ENCODE data around the gene KHNYN.
"Not testable (repeated sequence)": the region's sequence is repeated elsewhere in the genome, so short reads cannot be mapped to it uniquely, and the experiment has no call there.

KHNYN gene

DNA sequence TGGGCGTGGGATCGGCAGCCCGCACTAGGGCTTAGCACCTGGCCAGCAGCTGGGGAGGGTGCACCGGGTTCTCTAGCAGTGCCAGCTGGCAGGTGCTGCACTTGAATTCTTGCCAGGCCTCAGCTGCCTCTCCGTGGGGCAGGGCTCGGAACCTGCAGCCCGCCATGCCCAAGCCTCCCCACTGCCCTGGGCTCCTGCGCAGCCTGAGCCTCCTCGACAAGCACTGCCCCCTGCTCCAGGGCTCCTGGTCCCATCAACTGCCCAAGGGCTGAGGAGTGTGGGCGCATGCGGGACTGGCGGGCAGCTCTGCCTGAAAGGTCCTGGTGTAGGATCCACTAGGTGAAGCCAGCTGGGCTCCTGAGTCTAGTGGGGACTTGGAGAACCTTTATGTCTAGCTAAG is 43.5 kb downstream of the KHNYN start:
- no peak for DNase-seq (ENCODE audit: low read depth)

GRCh38 chr14:24475261-24475660 is 45.5 kb downstream of the KHNYN start:
- no peak for DNase-seq (ENCODE audit: low read depth)

- DNase-seq (ENCODE audit: low read depth) = not testable (repeated sequence)
Observed at GRCh38 chr14:24479999-24480398, 50.2 kb downstream of the KHNYN start.

- peak; percentile 15 for DNase-seq (ENCODE audit: low read depth)
Observed at GRCh38 chr14:24481622-24482324, 52.0 kb downstream of the KHNYN start.

DNA sequence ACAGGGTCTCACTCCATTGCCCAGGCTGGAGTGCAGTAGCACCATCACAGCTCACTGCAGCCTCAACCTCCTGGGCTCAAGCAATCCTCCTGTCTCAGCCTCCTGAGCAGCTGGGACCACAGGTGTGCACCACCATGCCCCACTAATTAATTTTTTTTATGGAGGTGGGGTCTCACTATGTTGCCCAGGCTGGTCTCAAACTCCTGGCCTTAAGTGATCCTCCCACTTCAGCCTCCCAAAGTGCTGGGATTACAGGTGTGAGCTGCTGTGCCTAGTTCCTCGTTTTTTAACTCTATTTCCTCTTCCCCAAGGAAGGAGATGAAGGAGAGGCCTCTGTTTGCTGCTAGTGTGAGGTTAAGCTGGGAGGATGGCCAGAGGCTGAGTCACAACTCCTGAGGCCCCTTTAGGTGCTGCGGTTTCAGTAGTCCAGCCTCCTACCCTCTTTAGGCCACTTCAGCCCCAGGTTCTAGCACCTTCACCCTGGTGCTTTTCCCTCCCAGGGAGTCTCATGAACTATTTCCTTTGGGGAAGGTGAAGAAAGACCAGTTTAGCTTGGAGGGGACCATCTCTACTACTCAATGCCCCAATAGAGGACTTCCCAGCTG is 53.0 kb downstream of the KHNYN start:
- not testable (repeated sequence) for DNase-seq (ENCODE audit: low read depth)

GRCh38 chr14:24483604-24484252 is 54.0 kb downstream of the KHNYN start:
- DNase-seq (ENCODE audit: low read depth) = no peak
